ENCODE data around the gene IFI27. TPM values are rescaled to one million over a fixed set of nuclear protein-coding genes. Genes with fewer than 3 reads are reported as not detected.

IFI27 gene
- total RNA-seq, 1 experiment from 2014 or later = 4.3 TPM

- no peak overlapping the region for H3K27ac ChIP-seq (ENCODE audit: low read length)
- DNase-seq (no peak), ATAC-seq (no peak)
- intact Hi-C loops (cut with micrococcal nuclease) = no loop called here
- no peaks in the 10 kb centered on the region for H3K4me1 ChIP-seq (ENCODE audit: insufficient read depth, low read length)
- TF ChIP-seq CTCF (conservative IDR thresholded peaks at IDR 0.05; ENCODE audit: low read depth, low read length) (no peak), EZH2phosphoT487 (IDR thresholded peaks at IDR 0.05; ENCODE audit: borderline replicate concordance, low read length) (no peak)
- H3K9me3 ChIP-seq (ENCODE audit: low read length) = no peaks in the 10 kb centered on the region
- ChIA-PET CTCF (no interaction called here), POLR2A (ENCODE audit: unreplicated experiment) (no interaction called here)
- no peak overlapping the region for H3K4me3 ChIP-seq (ENCODE audit: low read length)
- no peaks in the 10 kb centered on the region for H3K27me3 ChIP-seq (ENCODE audit: low read length)
- no peaks in the 10 kb centered on the region for H3K9me2 ChIP-seq (replicated peaks; ENCODE audit: low read length)
- H3K36me3 ChIP-seq (ENCODE audit: low read depth, low read length) = no peaks in the 10 kb centered on the region
- BruUV-seq (replicated peaks) = no TSS peak
- no peak overlapping the region for H2AFZ ChIP-seq (ENCODE audit: low read length)
- H3K4me2 ChIP-seq (ENCODE audit: low read length) = no peak overlapping the region
- no peak overlapping the region for H3K9ac ChIP-seq (ENCODE audit: low read length)
- no peaks in the 10 kb centered on the region for H4K20me1 ChIP-seq (ENCODE audit: low read length)
- H3F3A ChIP-seq (ENCODE audit: low read length, unreplicated experiment) = no peaks in the 10 kb centered on the region
- H3K79me2 ChIP-seq (ENCODE audit: low read length) = no peaks in the 10 kb centered on the region
Observed at GRCh38 chr14:94101748-94102147, 8.8 kb upstream of the IFI27 start.

- no peaks in the 10 kb centered on the region for H3K36me3 ChIP-seq (ENCODE audit: low read depth, low read length)
- ATAC-seq = no peak
- no TSS peak for BruUV-seq (replicated peaks)
- no peak overlapping the region for H3K4me3 ChIP-seq (ENCODE audit: low read length)
- H3F3A ChIP-seq (ENCODE audit: low read length, unreplicated experiment) = no peaks in the 10 kb centered on the region
- DNase-seq = no peak
- H3K27ac ChIP-seq (ENCODE audit: low read length) = no peak overlapping the region
- H3K9me3 ChIP-seq (ENCODE audit: low read length) = no peaks in the 10 kb centered on the region
- intact Hi-C loops (cut with micrococcal nuclease) = no loop called here
- H4K20me1 ChIP-seq (ENCODE audit: low read length) = no peaks in the 10 kb centered on the region
- no peaks in the 10 kb centered on the region for H3K4me1 ChIP-seq (ENCODE audit: insufficient read depth, low read length)
- no peak overlapping the region for H3K9ac ChIP-seq (ENCODE audit: low read length)
- no peaks in the 10 kb centered on the region for H3K27me3 ChIP-seq (ENCODE audit: low read length)
- no peak overlapping the region for H3K4me2 ChIP-seq (ENCODE audit: low read length)
- TF ChIP-seq EZH2 (IDR thresholded peaks at IDR 0.05; ENCODE audit: low read length, unreplicated experiment) (no peak), CTCF (conservative IDR thresholded peaks at IDR 0.05; ENCODE audit: low read depth, low read length) (no peak), EZH2phosphoT487 (IDR thresholded peaks at IDR 0.05; ENCODE audit: borderline replicate concordance, low read length) (no peak)
- H3K79me2 ChIP-seq (ENCODE audit: low read length) = no peaks in the 10 kb centered on the region
- H2AFZ ChIP-seq (ENCODE audit: low read length) = no peak overlapping the region
- POLR2A ChIA-PET (ENCODE audit: unreplicated experiment) = no interaction called here
- CTCF ChIA-PET = no interaction called here
- no peaks in the 10 kb centered on the region for H3K9me2 ChIP-seq (replicated peaks; ENCODE audit: low read length)
Observed at GRCh38 chr14:94102768-94103482, 7.6 kb upstream of the IFI27 start.

- Histone ChIP-seq H3K36me3 (ENCODE audit: low read depth, low read length) (no peaks in the 10 kb centered on the region), H3K4me2 (ENCODE audit: low read length) (no peak overlapping the region), H3K4me3 (ENCODE audit: low read length) (no peak overlapping the region), H3K9me3 (ENCODE audit: low read length) (no peaks in the 10 kb centered on the region), H3K9ac (ENCODE audit: low read length) (no peak overlapping the region), H3K4me1 (ENCODE audit: insufficient read depth, low read length) (no peaks in the 10 kb centered on the region), H3K79me2 (ENCODE audit: low read length) (no peaks in the 10 kb centered on the region), H3K27ac (ENCODE audit: low read length) (no peak overlapping the region), H3F3A (ENCODE audit: low read length, unreplicated experiment) (no peaks in the 10 kb centered on the region), H2AFZ (ENCODE audit: low read length) (no peak overlapping the region), H4K20me1 (ENCODE audit: low read length) (no peaks in the 10 kb centered on the region), H3K9me2 (replicated peaks; ENCODE audit: low read length) (no peaks in the 10 kb centered on the region), H3K27me3 (ENCODE audit: low read length) (no peaks in the 10 kb centered on the region)
- no TSS peak for BruUV-seq (replicated peaks)
- no peak for TF ChIP-seq EZH2phosphoT487 (IDR thresholded peaks at IDR 0.05; ENCODE audit: borderline replicate concordance, low read length)
- no peak for TF ChIP-seq CTCF (conservative IDR thresholded peaks at IDR 0.05; ENCODE audit: low read depth, low read length)
- TF ChIP-seq EZH2 (IDR thresholded peaks at IDR 0.05; ENCODE audit: low read length, unreplicated experiment) = no peak
- ChIA-PET CTCF (no interaction called here), POLR2A (ENCODE audit: unreplicated experiment) (no interaction called here)
- ATAC-seq (no peak), DNase-seq (no peak)
- intact Hi-C loops (cut with micrococcal nuclease) = no loop called here
Observed at GRCh38 chr14:94103554-94104150, 6.9 kb upstream of the IFI27 start.

Measured in PC-3 (cell line).